SW 1271 (cell line): Measurements from ENCODE around the gene PRRG3.

ENCODE experiments used
- DNase-seq, 2 experiments: peaks; one replicate each; lab custom pipeline; 2025; lab: John Stamatoyannopoulos, UW

The PRRG3 gene

GRCh38 chrX:151708821-151709220 lies 13.6 kb downstream of the PRRG3 start:
- DNase-seq: no peak

- DNase-seq: no peak
Observed at GRCh38 chrX:151710457-151710856, 15.2 kb downstream of the PRRG3 start.

DNA sequence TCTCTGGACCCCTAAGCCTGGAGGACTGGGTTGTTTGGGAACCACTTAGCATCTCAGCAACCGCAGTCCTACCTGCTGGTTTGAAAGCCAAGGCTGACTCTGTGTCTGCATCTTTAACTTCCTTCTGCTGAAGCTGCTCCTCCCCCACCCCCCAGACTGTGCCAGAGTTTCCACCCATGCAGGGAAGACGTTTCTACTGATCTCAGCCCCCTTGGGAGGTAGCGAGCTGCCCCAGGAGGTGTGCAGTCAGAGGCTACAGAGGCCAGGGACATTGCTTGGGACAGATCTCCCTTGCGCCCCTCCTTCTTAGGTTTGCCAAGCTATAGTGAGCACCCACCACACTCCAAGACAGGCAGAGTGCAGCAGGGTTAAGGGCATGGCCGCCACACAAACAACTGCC lies 15.9 kb downstream of the PRRG3 start:
- DNase-seq: no peak

GRCh38 chrX:151711787-151712186 lies 16.5 kb downstream of the PRRG3 start:
- no peak for DNase-seq

DNA sequence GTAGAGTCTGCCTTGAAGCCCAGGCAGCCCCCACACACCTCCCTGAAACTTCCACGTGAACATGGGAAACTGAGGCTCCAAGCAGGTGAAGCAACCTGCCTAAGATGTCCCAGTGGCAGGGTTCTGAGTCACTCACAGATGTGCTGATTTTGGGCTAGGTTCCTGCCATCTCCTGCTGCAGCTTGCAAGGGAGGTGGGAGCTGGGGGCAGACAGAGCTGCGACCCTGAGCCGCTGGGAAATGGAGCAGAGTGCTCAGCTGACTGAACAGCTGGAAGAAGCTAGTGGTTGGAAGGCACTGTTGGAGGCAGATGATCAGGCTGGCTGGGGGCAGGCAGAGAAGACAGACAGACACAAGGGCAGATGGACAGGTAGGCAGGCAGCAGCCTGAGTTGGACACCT lies 17.0 kb downstream of the PRRG3 start:
- no peak for DNase-seq

DNA sequence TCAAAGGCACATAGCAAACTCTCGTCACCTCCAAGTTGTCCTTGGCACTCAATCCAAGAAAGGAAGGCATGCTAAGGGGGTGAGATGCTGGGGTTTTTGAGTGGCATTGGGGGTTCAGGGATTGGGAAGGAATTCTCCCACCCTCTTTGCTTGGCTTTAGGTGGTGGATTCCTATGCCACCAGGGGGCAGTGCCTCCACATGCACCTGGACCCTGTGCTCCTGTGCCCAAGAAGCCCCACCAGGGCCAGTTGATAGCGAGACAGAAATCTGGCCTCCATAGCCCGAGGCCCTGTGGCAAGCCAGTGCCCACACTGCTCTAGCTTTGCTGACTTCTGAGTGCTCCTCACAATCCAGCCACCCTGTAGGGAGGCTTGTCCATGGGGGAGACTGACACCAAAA lies 18.6 kb downstream of the PRRG3 start:
- DNase-seq: peak in 1 of 2 experiments; percentile 1

GRCh38 chrX:151714362-151714761 lies 19.1 kb downstream of the PRRG3 start:
- no peak for DNase-seq

- no peak for DNase-seq
Observed at GRCh38 chrX:151715752-151716151, 20.5 kb downstream of the PRRG3 start, which contains the start of gene FATE1. FATE1 (plus strand) TSS chrX:151716035; CDS start chrX:151716120, 85 bp downstream.

DNA sequence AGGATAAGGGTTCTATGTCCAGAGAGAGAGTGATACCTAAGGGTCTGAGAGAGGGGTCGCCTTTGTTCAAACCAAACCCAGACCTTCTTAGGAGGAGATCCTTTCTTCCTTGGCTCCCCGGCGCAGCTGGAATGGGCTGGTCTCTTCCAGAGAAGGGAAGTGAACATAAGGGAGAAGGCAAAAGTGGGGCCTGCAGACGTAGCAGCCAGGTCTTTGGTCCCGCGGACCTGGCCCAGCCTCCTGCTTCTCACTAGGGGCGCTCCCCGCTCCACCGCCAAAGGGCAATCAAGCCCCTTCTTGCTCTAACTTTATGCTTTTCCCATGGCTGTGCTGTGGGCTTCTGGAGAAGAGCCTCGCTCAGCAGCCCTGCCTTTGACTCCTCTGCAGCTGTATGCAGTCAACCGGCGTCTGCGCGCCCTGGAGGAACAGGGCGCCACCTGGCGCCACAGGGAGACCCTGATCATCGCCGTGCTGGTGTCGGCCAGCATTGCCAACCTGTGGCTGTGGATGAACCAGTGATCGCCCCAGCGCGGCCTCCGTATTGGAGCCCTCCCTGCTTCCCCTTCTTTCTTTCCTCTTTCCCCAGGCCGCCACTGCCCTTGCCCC lies 27.1 kb downstream of the PRRG3 start:
- DNase-seq: no peak

DNA sequence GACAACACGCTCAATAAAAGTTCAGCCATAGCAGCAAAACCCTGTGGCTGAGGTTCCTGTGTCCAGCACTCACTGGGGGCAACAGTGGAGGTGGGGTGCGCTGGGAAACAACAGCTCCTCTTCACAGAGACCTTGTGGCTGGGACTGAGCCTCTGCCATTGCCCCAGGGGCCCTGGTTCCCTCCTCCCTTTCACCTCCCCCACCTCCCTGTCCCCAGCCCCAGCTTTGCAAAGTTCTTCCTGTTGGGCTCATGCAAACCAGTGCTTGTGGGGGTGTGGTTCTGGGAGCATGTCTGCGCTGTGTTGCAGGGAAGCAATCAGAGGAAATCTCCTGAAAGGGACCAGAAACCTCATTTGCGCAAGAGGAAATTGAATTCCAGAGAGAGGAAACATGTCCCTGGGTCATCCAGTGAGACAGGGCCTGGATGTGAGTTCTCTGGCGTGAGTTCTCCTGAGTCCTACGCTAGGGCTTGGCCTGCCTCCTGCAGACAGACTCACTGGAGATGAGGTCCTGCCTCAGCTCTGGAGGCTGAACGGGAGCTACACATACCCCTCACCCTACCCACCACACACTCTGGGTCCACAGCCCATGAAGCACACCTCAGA lies 28.0 kb downstream of the PRRG3 start:
- no peak for DNase-seq

DNA sequence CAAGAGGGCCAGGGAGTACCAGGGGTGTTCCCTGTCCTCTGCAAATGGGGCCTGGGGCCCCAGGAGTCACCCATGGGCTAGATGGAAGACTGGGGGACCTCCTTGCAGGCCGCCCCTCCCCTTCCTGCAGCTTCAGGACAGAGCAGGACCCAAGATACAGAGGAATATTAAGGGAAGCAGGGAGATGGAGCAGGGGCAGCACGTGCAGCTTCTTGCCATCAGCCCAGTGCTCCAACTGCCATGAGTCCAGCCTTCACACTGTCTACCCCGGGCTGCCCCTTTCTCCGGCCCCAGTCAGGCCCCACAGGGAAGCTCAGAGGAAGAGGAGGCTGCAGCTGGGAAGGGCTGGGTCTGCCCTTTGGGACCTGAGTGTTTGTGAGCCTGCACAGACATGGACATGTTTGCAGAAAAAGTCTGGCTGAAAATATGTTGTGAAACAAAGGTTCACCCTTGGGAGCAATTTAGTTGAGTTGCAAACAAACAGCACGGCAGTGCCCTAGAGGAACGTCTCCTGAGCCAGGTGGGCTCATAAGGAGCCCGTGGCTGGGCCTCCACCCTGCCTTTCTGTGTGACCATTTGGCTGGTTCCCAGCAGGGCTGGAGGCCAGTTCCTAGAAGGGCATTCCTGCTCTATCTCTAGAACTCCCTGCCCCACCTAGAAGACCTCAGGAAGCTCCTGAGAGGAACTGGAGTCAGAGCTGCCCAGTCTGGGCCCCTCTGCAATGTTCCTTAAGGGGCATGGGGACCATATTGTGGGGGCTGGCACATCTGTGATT lies 29.5 kb downstream of the PRRG3 start:
- no peak for DNase-seq

- no peak for DNase-seq
Observed at GRCh38 chrX:151725338-151725614, 30.0 kb downstream of the PRRG3 start.

- no peak for DNase-seq
Observed at GRCh38 chrX:151726751-151727150, 31.5 kb downstream of the PRRG3 start.

GRCh38 chrX:151727346-151727745 lies 32.1 kb downstream of the PRRG3 start:
- no peak for DNase-seq

GRCh38 chrX:151729056-151729725 lies 33.9 kb downstream of the PRRG3 start:
- no peak for DNase-seq

- no peak for DNase-seq
Observed at GRCh38 chrX:151734446-151734845, 39.2 kb downstream of the PRRG3 start, which contains the start of gene CNGA2. CNGA2 (plus strand) TSS chrX:151734746; CDS start chrX:151738484, 3,738 bp downstream.

- DNase-seq: no peak
Observed at GRCh38 chrX:151735219-151735618, 40.0 kb downstream of the PRRG3 start.

DNA sequence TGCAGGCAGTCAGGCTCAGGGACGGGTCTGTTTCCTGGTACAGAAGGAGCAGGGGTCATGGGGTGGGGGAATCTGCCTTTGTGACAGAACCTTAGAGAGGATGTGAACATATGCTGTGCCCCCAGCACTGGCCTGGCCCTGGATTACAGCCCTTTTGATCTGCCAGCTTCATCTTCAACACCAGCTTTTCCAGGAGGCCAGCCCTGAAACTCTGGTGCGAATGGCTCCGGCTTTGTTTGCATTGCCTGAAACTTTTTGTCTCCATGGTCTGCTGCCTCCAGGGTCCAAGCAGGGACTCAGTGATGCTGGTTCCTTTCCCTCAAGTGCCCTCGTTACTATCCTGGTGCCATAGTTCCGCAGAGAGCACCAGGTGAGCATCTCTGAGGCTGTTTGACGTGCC lies 41.4 kb downstream of the PRRG3 start:
- DNase-seq: no peak

DNA sequence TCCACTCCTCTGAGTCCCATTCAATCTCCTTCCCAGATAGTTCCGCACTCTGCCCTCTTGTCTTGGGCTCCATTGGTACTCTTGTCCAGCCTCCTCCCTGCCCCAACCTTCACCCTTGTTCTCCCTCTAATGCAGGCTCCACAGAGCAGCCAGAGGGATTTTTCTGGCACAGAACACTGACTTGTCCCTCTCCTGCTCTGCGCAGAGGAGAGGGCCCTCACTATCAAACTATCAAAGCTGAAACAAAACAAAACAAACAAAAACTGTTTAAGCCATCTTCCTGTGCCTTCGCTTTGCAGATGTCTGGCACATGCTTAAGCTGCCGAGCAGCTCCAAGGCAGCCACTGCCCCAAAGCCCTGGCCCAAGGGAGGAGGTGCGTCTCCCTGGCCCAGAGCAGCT lies 42.2 kb downstream of the PRRG3 start:
- DNase-seq: no peak

DNA sequence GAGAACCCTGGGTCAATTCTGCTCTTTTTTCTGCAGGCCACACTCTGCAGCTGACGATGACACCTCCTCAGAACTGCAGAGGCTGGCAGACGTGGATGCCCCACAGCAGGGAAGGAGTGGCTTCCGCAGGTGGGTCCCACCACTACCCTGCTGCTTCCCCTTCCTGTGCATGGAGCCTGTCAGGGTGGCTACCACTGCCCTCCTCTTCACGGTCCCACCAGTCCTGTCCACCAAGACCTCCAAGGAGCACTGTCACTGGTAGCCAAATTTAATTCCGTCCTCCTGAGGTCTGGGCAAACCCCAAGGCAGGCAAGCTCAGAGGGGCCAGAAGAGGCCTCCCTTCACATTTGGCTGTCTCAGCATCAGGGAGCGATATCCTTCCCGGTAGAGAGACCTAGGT lies 43.5 kb downstream of the PRRG3 start:
- no peak for DNase-seq

- DNase-seq: no peak
Observed at GRCh38 chrX:151741606-151742005, 46.3 kb downstream of the PRRG3 start.

DNA sequence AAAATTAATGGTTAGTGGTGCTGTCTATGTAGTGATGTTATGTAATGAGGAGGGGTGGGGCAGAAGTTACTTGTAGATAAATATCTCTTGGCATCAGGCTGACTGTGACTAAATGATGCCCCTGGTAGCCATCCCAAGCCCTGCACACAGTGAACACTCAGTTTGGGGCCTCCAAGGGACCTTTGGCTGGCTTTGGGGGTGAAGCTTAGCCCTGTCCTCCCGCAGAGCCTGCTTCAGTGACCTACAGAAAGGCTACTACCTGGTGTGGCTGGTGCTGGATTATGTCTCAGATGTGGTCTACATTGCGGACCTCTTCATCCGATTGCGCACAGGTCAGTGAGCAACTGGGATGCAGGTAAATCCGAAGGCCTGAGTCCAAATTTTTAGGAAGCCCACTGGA lies 47.1 kb downstream of the PRRG3 start:
- no peak for DNase-seq
